Vagina (tissue), 2 donors: ENCODE data around the gene ASCC3.

ENCODE experiments used
- POLR2A ChIP-seq, 2 donors: fragments of 450-650 bp; IDR thresholded peaks; one replicate each; pipeline ENCODE4 v1.6.1; 2017; ENCODE audit warnings: antibody characterized with exemption in 2 of 2, mild to moderate bottlenecking in 2 of 2, moderate library complexity in 2 of 2
- POLR2AphosphoS5 ChIP-seq, 2 donors: sonication (generic); formaldehyde crosslinking; IDR thresholded peaks; one replicate each; pipeline ENCODE4 v1.9.0; 2017; ENCODE audit warnings: antibody characterized with exemption in 2 of 2, mild to moderate bottlenecking in 2 of 2, low read depth in 1 of 2; ENCODE audit not compliant: insufficient read depth in 1 of 2
- TF ChIP-seq, protein P1 (sequence below), 3 experiments: fragments of 450-650 bp in 2 of 3; fragments of 200-600 bp in 1 of 3; sonication (generic) in 1 of 3; IDR thresholded peaks; one replicate each; pipeline ENCODE4 v1.5.1; 2017 to 2019; ENCODE audit warnings: antibody characterized with exemption in 3 of 3, mild to moderate bottlenecking in 2 of 3, moderate library complexity in 2 of 3

GRCh38 chr6:100514660-100515059 lies 366.5 kb downstream of the ASCC3 start:
- no peak for TF ChIP-seq POLR2AphosphoS5 (IDR thresholded peaks at IDR 0.05; ENCODE audit: insufficient read depth in 1 of 2, low read depth in 1 of 2)
- TF ChIP-seq POLR2A (IDR thresholded peaks at IDR 0.05): no peak
- TF ChIP-seq, protein P1, sequence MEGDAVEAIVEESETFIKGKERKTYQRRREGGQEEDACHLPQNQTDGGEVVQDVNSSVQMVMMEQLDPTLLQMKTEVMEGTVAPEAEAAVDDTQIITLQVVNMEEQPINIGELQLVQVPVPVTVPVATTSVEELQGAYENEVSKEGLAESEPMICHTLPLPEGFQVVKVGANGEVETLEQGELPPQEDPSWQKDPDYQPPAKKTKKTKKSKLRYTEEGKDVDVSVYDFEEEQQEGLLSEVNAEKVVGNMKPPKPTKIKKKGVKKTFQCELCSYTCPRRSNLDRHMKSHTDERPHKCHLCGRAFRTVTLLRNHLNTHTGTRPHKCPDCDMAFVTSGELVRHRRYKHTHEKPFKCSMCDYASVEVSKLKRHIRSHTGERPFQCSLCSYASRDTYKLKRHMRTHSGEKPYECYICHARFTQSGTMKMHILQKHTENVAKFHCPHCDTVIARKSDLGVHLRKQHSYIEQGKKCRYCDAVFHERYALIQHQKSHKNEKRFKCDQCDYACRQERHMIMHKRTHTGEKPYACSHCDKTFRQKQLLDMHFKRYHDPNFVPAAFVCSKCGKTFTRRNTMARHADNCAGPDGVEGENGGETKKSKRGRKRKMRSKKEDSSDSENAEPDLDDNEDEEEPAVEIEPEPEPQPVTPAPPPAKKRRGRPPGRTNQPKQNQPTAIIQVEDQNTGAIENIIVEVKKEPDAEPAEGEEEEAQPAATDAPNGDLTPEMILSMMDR (IDR thresholded peaks at IDR 0.05): no peak
